Fibroblast of skin of scalp (primary cell): Measurements from ENCODE around the gene FMN2.
"Not testable (repeated sequence)": the region's sequence is repeated elsewhere in the genome, so short reads cannot be mapped to it uniquely, and the experiment has no call there.

Experiments used
- DNase-seq: peaks from one replicate; pipeline ENCODE4 v3.0.0-alpha.2; 2013

FMN2 gene

GRCh38 chr1:240258910-240259309 lies 167.2 kb downstream of the FMN2 start:
- DNase-seq = peak; percentile 96

- not testable (repeated sequence) for DNase-seq
Observed at GRCh38 chr1:240264494-240264893, 172.8 kb downstream of the FMN2 start.

GRCh38 chr1:240271081-240271480 lies 179.4 kb downstream of the FMN2 start:
- DNase-seq = no peak

GRCh38 chr1:240274569-240274968 lies 182.9 kb downstream of the FMN2 start:
- no peak for DNase-seq

- DNase-seq = not testable (repeated sequence)
Observed at GRCh38 chr1:240275219-240275618, 183.5 kb downstream of the FMN2 start.

- no peak for DNase-seq
Observed at GRCh38 chr1:240278082-240278481, 186.4 kb downstream of the FMN2 start.

- no peak for DNase-seq
Observed at GRCh38 chr1:240280560-240281322, 189.1 kb downstream of the FMN2 start.

- DNase-seq = peak; percentile 56
Observed at GRCh38 chr1:240282061-240282830, 190.6 kb downstream of the FMN2 start.

- DNase-seq = peak; percentile 40
Observed at GRCh38 chr1:240284656-240285414, 193.2 kb downstream of the FMN2 start.

GRCh38 chr1:240285540-240285939 lies 193.9 kb downstream of the FMN2 start:
- peak; percentile 72 for DNase-seq

GRCh38 chr1:240287722-240288121 lies 196.0 kb downstream of the FMN2 start:
- peak; percentile 11 for DNase-seq

GRCh38 chr1:240293706-240294105 lies 202.0 kb downstream of the FMN2 start:
- peak; percentile 31 for DNase-seq

- DNase-seq = no peak
Observed at GRCh38 chr1:240294566-240294965, 202.9 kb downstream of the FMN2 start.

GRCh38 chr1:240295811-240296210 lies 204.1 kb downstream of the FMN2 start:
- DNase-seq = no peak

GRCh38 chr1:240304466-240304865 lies 212.8 kb downstream of the FMN2 start:
- DNase-seq = no peak

GRCh38 chr1:240306673-240307072 lies 215.0 kb downstream of the FMN2 start:
- peak; percentile 65 for DNase-seq

- no peak for DNase-seq
Observed at GRCh38 chr1:240308096-240308495, 216.4 kb downstream of the FMN2 start.

GRCh38 chr1:240309769-240310168 lies 218.1 kb downstream of the FMN2 start:
- DNase-seq = no peak

- peak; percentile 73 for DNase-seq
Observed at GRCh38 chr1:240310226-240310925, 218.7 kb downstream of the FMN2 start.

GRCh38 chr1:240312872-240313271 lies 221.2 kb downstream of the FMN2 start:
- peak; percentile 87 for DNase-seq

- peak; percentile 79 for DNase-seq
Observed at GRCh38 chr1:240314845-240315801, 223.4 kb downstream of the FMN2 start.
